ENCODE data around the gene ABCA10.

The ABCA10 gene

DNA sequence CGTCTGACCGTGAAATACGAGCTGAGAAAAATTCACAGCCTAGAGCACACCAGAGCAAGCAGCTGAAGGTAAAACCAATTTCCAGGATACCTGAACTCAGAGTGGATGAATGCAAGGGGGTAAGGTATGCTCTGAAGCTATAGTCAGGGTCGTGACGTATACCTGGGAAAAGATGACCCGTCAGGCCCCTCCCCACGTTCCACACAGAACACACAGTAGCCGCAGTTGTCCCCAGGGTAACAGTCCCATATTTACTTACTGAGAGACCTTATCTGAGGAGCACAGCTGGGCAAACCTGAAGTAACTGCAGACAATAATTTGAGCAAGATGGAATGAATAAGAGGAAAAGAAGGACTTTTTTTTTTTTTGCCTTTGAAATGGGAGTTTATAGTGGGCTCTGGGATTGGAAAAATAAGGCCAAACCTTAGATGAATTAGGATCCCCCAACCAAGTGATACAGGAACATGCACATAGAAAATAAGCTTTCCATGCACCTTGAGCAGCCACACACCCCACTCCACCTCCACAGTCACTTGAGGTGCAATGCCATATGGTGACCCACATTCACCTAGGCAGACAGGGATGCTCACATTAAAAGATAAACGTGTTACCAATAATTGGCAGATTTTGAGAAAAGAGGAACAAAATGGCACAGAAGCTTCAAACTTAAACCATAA lies 124.9 kb downstream of the ABCA10 start:
- no peak for DNase-seq (ENCODE audit: low spot score)

DNA sequence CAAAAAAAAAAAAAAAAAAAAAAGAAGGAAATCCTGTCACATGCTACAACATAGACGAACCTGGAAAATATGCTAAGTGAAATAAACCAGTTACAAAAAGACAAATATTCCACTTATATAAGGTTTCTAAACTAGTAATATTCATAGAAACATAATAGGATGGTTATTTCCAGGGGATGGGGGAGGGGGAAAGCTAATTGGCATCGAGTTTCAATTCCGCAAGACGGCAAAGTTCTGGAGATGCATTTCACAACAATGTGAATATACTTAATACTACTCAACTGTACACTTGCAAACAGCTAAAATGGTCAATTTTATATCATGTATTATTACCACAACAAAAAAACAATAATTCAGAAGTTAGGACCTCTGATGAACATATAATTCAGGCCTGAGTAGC lies 130.0 kb downstream of the ABCA10 start:
- no peak for DNase-seq (ENCODE audit: low spot score)

Data from D341Med (cell line).